HG03196 (cell line): ENCODE data around the gene REEP3.
"Not testable (repeated sequence)": the region's sequence is repeated elsewhere in the genome, so short reads cannot be mapped to it uniquely, and the experiment has no call there.

Experiments
- ATAC-seq: cut with Tn5 transposase; IDR thresholded peaks from one replicate; pipeline ENCODE4 v1.9.1; 2021; ENCODE audit not compliant: unreplicated experiment

REEP3 gene

GRCh38 chr10:63547628-63548360 is 26.6 kb downstream of the REEP3 start:
- no peak for ATAC-seq

GRCh38 chr10:63548860-63549259 is 27.7 kb downstream of the REEP3 start:
- no peak for ATAC-seq

GRCh38 chr10:63549810-63550209 is 28.6 kb downstream of the REEP3 start:
- ATAC-seq = no peak

- no peak for ATAC-seq
Measured at GRCh38 chr10:63553031-63553430, 31.8 kb downstream of the REEP3 start.

GRCh38 chr10:63553473-63553872 is 32.3 kb downstream of the REEP3 start:
- no peak for ATAC-seq

- peak; percentile 74 for ATAC-seq
Measured at GRCh38 chr10:63554657-63555056, 33.5 kb downstream of the REEP3 start.

- ATAC-seq = no peak
Measured at GRCh38 chr10:63555330-63555729, 34.1 kb downstream of the REEP3 start.

- ATAC-seq = no peak
Measured at GRCh38 chr10:63558132-63558784, 37.1 kb downstream of the REEP3 start.

GRCh38 chr10:63561341-63561740 is 40.1 kb downstream of the REEP3 start:
- no peak for ATAC-seq

GRCh38 chr10:63562391-63562790 is 41.2 kb downstream of the REEP3 start:
- ATAC-seq = no peak

GRCh38 chr10:63562857-63563256 is 41.7 kb downstream of the REEP3 start:
- ATAC-seq = no peak

GRCh38 chr10:63563623-63564022 is 42.4 kb downstream of the REEP3 start:
- no peak for ATAC-seq

- ATAC-seq = not testable (repeated sequence)
Measured at GRCh38 chr10:63564731-63565130, 43.5 kb downstream of the REEP3 start.

- ATAC-seq = no peak
Measured at GRCh38 chr10:63573068-63573697, 52.0 kb downstream of the REEP3 start.

- no peak for ATAC-seq
Measured at GRCh38 chr10:63574011-63574410, 52.8 kb downstream of the REEP3 start.

- no peak for ATAC-seq
Measured at GRCh38 chr10:63576501-63576900, 55.3 kb downstream of the REEP3 start.

- no peak for ATAC-seq
Measured at GRCh38 chr10:63578501-63578900, 57.3 kb downstream of the REEP3 start.

- ATAC-seq = no peak
Measured at GRCh38 chr10:63579371-63580014, 58.3 kb downstream of the REEP3 start.

- no peak for ATAC-seq
Measured at GRCh38 chr10:63582690-63583089, 61.5 kb downstream of the REEP3 start.

GRCh38 chr10:63583397-63583796 is 62.2 kb downstream of the REEP3 start:
- ATAC-seq = no peak

GRCh38 chr10:63583909-63584724 is 62.9 kb downstream of the REEP3 start:
- no peak for ATAC-seq
